ENCODE measurements around the gene KLHL22. TPM values are rescaled to one million over a fixed set of nuclear protein-coding genes. Genes with fewer than 3 reads are reported as not detected.

KLHL22 gene
- total and polyA plus RNA-seq, 2 donors (not counting 3 experiments of a cell fraction or from before 2014, with no cell fraction given), result 24.2 to 33.6 TPM

DNA sequence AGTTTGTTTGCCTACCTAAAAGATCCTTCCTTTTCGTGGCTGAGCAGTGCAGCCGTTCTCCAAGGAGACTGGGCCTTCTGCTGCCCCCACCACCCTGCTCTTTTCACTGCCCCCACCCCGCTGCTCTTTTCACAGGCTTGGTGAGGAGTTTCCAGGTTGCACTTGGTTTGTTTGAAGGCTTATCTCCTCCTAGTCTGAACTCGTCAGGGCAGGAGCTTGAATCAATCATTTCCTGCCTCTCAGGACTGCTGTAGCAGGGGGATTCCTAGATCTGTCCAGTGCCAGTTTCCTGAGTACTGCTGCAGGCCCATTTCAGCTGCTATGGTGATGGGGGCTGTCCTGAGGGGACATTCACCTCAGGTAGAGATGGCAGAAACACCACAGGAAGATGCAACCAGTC is 21.8 kb upstream of the KLHL22 start:
- Histone ChIP-seq H3K79me2 (ENCODE audit: control insufficient read depth, insufficient read depth, low read length) (peaks cover 92% of the 10 kb centered on the region), H3K4me3 (replicated peaks in 1 of 3; ENCODE audit: insufficient read depth in 1 of 3, low read depth in 1 of 3, low read length in 3 of 3) (no peak overlapping the region), H3K4me1 (ENCODE audit: control insufficient read depth, extremely low read depth, insufficient read depth, low read length) (peaks cover 36% of the 10 kb centered on the region), H3K4me2 (ENCODE audit: insufficient read depth, low read length) (no peak overlapping the region), H3K27me3 (ENCODE audit: control insufficient read depth in 2 of 2, insufficient read depth in 2 of 2, low read length in 2 of 2) (no peaks in the 10 kb centered on the region), H3K9me1 (replicated peaks; ENCODE audit: control insufficient read depth, extremely low read depth, insufficient read depth, low read length) (no peaks in the 10 kb centered on the region), H2AFZ (ENCODE audit: low read depth, low read length) (no peak overlapping the region), H3K9ac (replicated peaks; ENCODE audit: extremely low read depth, insufficient read depth, low read length) (no peak overlapping the region), H4K20me1 (replicated peaks; ENCODE audit: control insufficient read depth, extremely low read depth, insufficient read depth, low read length) (peaks cover 7% of the 10 kb centered on the region), H3K27ac (ENCODE audit: insufficient read depth, low read depth, low read length) (peak overlapping the region; percentile 44), H3K36me3 (ENCODE audit: control insufficient read depth in 2 of 2, extremely low read depth in 1 of 2, insufficient read depth in 2 of 2, low read length in 2 of 2) (peaks cover 3 to 9% of the 10 kb centered on the region in 2 experiments), H3K9me3 (replicated peaks; ENCODE audit: control insufficient read depth, insufficient read depth, low read length) (no peaks in the 10 kb centered on the region)
- intact Hi-C loops (cut with micrococcal nuclease) (no loop called here), dilution Hi-C loops (cut with MboI; ENCODE audit: extremely low pct_ligation_motif_present, low sequenced_read_pairs) (no loop called here)
- ChIA-PET POLR2A (interaction anchor here (0.8 to 1.0 kb wide), 2 partner anchors 8 to 9 kb away, joined by 3 to 4 read pairs; no protein-coding TSS in a partner anchor), CTCF (interaction anchor here (0.6 to 1.8 kb wide), 6 partner anchors 9 to 45 kb away, joined by 3 to 9 read pairs (median 3); partner anchors contain the start of gene MED15)
- TF ChIP-seq GATA2 (IDR thresholded peaks at IDR 0.05; ENCODE audit: insufficient read depth, insufficient read length, low read depth, low read length) (peak; percentile 52), EZH2 (IDR thresholded peaks at IDR 0.05; ENCODE audit: borderline replicate concordance, low read depth, low read length, severe bottlenecking) (no peak)
- DNase-seq (ENCODE audit: low read depth, low spot score), result peak; percentile 55
- BruUV-seq (replicated peaks), result no TSS peak
- peak; percentile 44 for FAIRE-seq

- dilution Hi-C loops (cut with MboI; ENCODE audit: extremely low pct_ligation_motif_present, low sequenced_read_pairs) (no loop called here), intact Hi-C loops (cut with micrococcal nuclease) (no loop called here)
- H3K36me3 ChIP-seq (ENCODE audit: control insufficient read depth in 2 of 2, extremely low read depth in 1 of 2, insufficient read depth in 2 of 2, low read length in 2 of 2), result peaks cover 0 to 9% of the 10 kb centered on the region in 2 experiments
- DNase-seq (ENCODE audit: low read depth, low spot score) (no peak), FAIRE-seq (no peak)
- no peak overlapping the region for H2AFZ ChIP-seq (ENCODE audit: low read depth, low read length)
- H3K9me3 ChIP-seq (replicated peaks; ENCODE audit: control insufficient read depth, insufficient read depth, low read length), result no peaks in the 10 kb centered on the region
- H3K4me3 ChIP-seq (replicated peaks in 1 of 3; ENCODE audit: insufficient read depth in 1 of 3, low read depth in 1 of 3, low read length in 3 of 3), result no peak overlapping the region
- POLR2A ChIA-PET, result interaction anchor here (1.0 kb wide), 1 partner anchor 10 kb away, joined by 3 read pairs; no protein-coding TSS in a partner anchor
- no peak for TF ChIP-seq GATA2 (IDR thresholded peaks at IDR 0.05; ENCODE audit: insufficient read depth, insufficient read length, low read depth, low read length)
- no peak for TF ChIP-seq POLR2AphosphoS5 (IDR thresholded peaks at IDR 0.05; ENCODE audit: insufficient read depth, low read depth, low read length)
- TF ChIP-seq EZH2 (IDR thresholded peaks at IDR 0.05; ENCODE audit: borderline replicate concordance, low read depth, low read length, severe bottlenecking), result no peak
- TF ChIP-seq JUN (IDR thresholded peaks at IDR 0.05; ENCODE audit: borderline replicate concordance, insufficient read depth, insufficient read length, low read depth), result no peak
- no peak for TF ChIP-seq POLR2A (IDR thresholded peaks at IDR 0.05; ENCODE audit: low read depth, low read length)
- TF ChIP-seq, protein P1, sequence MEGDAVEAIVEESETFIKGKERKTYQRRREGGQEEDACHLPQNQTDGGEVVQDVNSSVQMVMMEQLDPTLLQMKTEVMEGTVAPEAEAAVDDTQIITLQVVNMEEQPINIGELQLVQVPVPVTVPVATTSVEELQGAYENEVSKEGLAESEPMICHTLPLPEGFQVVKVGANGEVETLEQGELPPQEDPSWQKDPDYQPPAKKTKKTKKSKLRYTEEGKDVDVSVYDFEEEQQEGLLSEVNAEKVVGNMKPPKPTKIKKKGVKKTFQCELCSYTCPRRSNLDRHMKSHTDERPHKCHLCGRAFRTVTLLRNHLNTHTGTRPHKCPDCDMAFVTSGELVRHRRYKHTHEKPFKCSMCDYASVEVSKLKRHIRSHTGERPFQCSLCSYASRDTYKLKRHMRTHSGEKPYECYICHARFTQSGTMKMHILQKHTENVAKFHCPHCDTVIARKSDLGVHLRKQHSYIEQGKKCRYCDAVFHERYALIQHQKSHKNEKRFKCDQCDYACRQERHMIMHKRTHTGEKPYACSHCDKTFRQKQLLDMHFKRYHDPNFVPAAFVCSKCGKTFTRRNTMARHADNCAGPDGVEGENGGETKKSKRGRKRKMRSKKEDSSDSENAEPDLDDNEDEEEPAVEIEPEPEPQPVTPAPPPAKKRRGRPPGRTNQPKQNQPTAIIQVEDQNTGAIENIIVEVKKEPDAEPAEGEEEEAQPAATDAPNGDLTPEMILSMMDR (IDR thresholded peaks at IDR 0.05; ENCODE audit: extremely low read depth in 1 of 2, insufficient read depth in 1 of 2, low read depth in 1 of 2, low read length in 2 of 2), result no peak
- TF ChIP-seq FOS (IDR thresholded peaks at IDR 0.05; ENCODE audit: borderline replicate concordance, insufficient read depth, low read length), result no peak
- no peak for TF ChIP-seq MYC (IDR thresholded peaks at IDR 0.05; ENCODE audit: low read depth, low read length)
- TF ChIP-seq, protein P2, sequence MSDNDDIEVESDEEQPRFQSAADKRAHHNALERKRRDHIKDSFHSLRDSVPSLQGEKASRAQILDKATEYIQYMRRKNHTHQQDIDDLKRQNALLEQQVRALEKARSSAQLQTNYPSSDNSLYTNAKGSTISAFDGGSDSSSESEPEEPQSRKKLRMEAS (IDR thresholded peaks at IDR 0.05; ENCODE audit: insufficient read depth, insufficient read length), result no peak
- peaks cover 8% of the 10 kb centered on the region for H4K20me1 ChIP-seq (replicated peaks; ENCODE audit: control insufficient read depth, extremely low read depth, insufficient read depth, low read length)
- H3K79me2 ChIP-seq (ENCODE audit: control insufficient read depth, insufficient read depth, low read length), result peaks cover 93% of the 10 kb centered on the region
- no peaks in the 10 kb centered on the region for H3K9me1 ChIP-seq (replicated peaks; ENCODE audit: control insufficient read depth, extremely low read depth, insufficient read depth, low read length)
- no peaks in the 10 kb centered on the region for H3K27me3 ChIP-seq (ENCODE audit: control insufficient read depth in 2 of 2, insufficient read depth in 2 of 2, low read length in 2 of 2)
- no peak overlapping the region for H3K27ac ChIP-seq (ENCODE audit: insufficient read depth, low read depth, low read length)
- CTCF ChIA-PET, result no interaction called here
- H3K9ac ChIP-seq (replicated peaks; ENCODE audit: extremely low read depth, insufficient read depth, low read length), result no peak overlapping the region
- BruUV-seq (replicated peaks), result no TSS peak
- H3K4me1 ChIP-seq (ENCODE audit: control insufficient read depth, extremely low read depth, insufficient read depth, low read length), result peaks cover 33% of the 10 kb centered on the region
- no peak overlapping the region for H3K4me2 ChIP-seq (ENCODE audit: insufficient read depth, low read length)
These were observed 20.8 kb upstream of the KLHL22 start for GRCh38 chr22:20516399-20516798.

All from endothelial cell of umbilical vein (primary cell).